GM21576 (cell line): ENCODE results near the gene CRIM1.

Experiments used
- ATAC-seq: cut with Tn5 transposase; IDR thresholded peaks from one replicate; pipeline ENCODE4 v1.9.1; 2021; ENCODE audit warnings: mild to moderate bottlenecking, moderate library complexity; ENCODE audit not compliant: unreplicated experiment

The CRIM1 gene

GRCh38 chr2:36420569-36421181 is 65.1 kb downstream of the CRIM1 start:
- no peak for ATAC-seq

GRCh38 chr2:36421379-36421778 is 65.8 kb downstream of the CRIM1 start:
- no peak for ATAC-seq

- no peak for ATAC-seq
Observed at GRCh38 chr2:36423172-36423571, 67.6 kb downstream of the CRIM1 start.

GRCh38 chr2:36423619-36424120 is 68.1 kb downstream of the CRIM1 start:
- no peak for ATAC-seq

GRCh38 chr2:36425608-36426355 is 70.2 kb downstream of the CRIM1 start:
- ATAC-seq: no peak

GRCh38 chr2:36427790-36428243 is 72.2 kb downstream of the CRIM1 start:
- ATAC-seq: no peak

GRCh38 chr2:36430549-36430948 is 75.0 kb downstream of the CRIM1 start:
- no peak for ATAC-seq

GRCh38 chr2:36432479-36432878 is 76.9 kb downstream of the CRIM1 start:
- ATAC-seq: no peak

- ATAC-seq: no peak
Observed at GRCh38 chr2:36433311-36434217, 78.0 kb downstream of the CRIM1 start.

- ATAC-seq: no peak
Observed at GRCh38 chr2:36438449-36438977, 82.9 kb downstream of the CRIM1 start.

- ATAC-seq: no peak
Observed at GRCh38 chr2:36439084-36439483, 83.5 kb downstream of the CRIM1 start.

- ATAC-seq: no peak
Observed at GRCh38 chr2:36441065-36441625, 85.6 kb downstream of the CRIM1 start.

- ATAC-seq: peak; percentile 62
Observed at GRCh38 chr2:36441816-36442215, 86.2 kb downstream of the CRIM1 start.

GRCh38 chr2:36444216-36444936 is 88.8 kb downstream of the CRIM1 start:
- no peak for ATAC-seq

GRCh38 chr2:36445185-36445866 is 89.7 kb downstream of the CRIM1 start:
- ATAC-seq: no peak

GRCh38 chr2:36446294-36446693 is 90.7 kb downstream of the CRIM1 start:
- ATAC-seq: no peak

GRCh38 chr2:36449213-36449612 is 93.6 kb downstream of the CRIM1 start:
- ATAC-seq: no peak

- no peak for ATAC-seq
Observed at GRCh38 chr2:36449943-36450392, 94.4 kb downstream of the CRIM1 start.

GRCh38 chr2:36450466-36451196 is 95.1 kb downstream of the CRIM1 start:
- ATAC-seq: no peak
